Fibroblast of pulmonary artery (primary cell): ENCODE results near the gene ARHGEF28.

Source experiments
- DNase-seq: peaks from one replicate; pipeline ENCODE4 v3.0.0-alpha.2; 2010; ENCODE audit warnings: low read depth
- H3K4me3 ChIP-seq: replicated peaks from 2 replicates; pipeline ENCODE4 v1.5.1; 2011; ENCODE audit warnings: low read depth, mild to moderate bottlenecking, control low read depth, low read length, moderate library complexity
- TF ChIP-seq, protein P1 (sequence below): IDR thresholded peaks from 2 replicates; pipeline ENCODE4 v1.5.1; 2011; ENCODE audit warnings: mild to moderate bottlenecking, control low read depth, low read length, inconsistent platforms; ENCODE audit errors: missing control alignments

Gene ARHGEF28

DNA sequence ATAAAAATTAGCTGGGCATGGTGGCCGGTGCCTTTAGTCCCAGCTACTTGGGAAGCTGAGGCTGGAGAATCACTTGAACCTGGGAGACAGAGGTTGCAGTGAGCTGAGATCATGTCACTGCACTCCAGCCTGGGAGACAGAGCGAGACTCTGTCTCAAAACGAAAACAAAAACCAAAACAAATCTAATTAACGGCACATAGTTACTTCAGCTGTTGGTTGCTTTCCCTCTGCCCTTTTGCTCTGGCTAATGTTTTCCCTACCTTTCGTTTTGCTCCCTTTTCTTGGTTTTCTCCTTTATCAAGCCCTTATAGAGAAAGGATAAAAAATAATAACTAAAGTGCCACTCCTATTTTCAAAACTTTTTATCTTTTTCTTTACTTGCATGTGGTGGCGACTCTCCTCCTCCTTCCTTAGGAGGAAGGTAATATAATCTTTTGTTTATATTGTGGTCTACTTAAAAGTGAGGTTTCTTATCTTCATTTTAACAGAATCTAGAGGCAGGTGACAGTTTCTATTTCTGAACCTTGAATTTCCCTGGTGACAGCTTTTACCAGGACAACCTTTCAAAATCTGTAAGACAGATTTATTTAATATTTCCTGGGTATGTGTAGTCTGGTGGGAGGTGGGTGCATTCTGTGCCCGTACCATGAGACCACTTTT, 125.4 kb downstream of the ARHGEF28 start:
- DNase-seq: no peak
- no peak overlapping the region for H3K4me3 ChIP-seq
- TF ChIP-seq, protein P1, sequence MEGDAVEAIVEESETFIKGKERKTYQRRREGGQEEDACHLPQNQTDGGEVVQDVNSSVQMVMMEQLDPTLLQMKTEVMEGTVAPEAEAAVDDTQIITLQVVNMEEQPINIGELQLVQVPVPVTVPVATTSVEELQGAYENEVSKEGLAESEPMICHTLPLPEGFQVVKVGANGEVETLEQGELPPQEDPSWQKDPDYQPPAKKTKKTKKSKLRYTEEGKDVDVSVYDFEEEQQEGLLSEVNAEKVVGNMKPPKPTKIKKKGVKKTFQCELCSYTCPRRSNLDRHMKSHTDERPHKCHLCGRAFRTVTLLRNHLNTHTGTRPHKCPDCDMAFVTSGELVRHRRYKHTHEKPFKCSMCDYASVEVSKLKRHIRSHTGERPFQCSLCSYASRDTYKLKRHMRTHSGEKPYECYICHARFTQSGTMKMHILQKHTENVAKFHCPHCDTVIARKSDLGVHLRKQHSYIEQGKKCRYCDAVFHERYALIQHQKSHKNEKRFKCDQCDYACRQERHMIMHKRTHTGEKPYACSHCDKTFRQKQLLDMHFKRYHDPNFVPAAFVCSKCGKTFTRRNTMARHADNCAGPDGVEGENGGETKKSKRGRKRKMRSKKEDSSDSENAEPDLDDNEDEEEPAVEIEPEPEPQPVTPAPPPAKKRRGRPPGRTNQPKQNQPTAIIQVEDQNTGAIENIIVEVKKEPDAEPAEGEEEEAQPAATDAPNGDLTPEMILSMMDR: no peak

DNA sequence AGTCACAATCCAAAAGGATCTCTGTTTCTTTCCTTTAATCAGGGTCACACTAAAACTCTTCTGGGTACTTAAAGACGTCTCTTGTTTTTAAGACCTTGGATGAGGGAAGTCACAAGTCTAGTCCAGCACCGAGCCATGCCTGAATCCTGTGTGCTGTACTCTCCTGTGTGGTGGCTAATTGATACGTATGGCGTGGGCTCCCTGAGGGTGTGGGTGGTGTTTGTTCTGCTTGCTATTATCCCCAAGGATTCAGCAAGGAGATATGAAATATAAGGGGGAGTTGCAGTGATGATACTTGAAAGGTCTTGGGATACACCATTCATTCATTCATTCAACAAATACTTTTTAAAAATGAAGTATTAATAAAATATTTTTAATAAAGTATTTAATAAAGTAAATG, 128.3 kb downstream of the ARHGEF28 start:
- no peak overlapping the region for H3K4me3 ChIP-seq
- TF ChIP-seq, protein P1: no peak
- no peak for DNase-seq

DNA sequence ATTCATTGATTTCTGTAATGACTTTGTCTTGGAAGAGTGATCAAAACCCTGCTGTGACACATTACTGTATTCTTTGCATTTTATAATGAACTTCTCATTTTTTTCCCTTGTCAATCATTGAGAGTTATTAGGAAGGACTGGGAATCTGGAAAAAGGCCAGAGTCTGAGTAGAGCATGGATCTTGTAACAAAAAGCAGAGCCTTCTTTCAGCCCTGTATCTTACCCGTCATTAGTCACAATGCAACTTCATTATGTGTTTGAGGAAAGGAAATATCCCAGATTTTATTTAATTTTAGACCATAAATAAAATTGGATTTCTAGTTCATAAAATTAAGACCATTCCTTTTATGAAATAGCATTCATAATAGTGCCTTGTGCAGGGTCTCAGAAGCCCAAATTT, 131.4 kb downstream of the ARHGEF28 start:
- H3K4me3 ChIP-seq: no peak overlapping the region
- DNase-seq: no peak
- TF ChIP-seq, protein P1: no peak

DNA sequence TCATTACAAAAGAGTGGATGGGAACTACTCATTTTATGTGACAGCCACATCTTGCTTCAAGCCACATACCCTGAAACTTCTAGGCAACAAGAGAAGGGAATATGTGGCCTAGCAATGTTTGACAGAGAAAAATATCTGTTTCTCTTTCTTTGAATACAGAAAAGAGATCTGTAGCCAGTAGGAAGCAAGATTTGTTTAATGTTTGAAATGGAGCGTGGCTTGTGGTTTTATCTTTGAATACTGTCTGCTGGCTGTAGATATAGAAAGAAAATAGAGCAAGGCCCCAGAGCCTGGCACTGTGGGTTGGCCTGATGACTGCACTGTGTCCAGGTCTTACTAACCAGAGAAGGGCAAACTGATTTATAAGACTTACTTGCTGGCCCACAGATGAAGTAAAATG, 133.8 kb downstream of the ARHGEF28 start:
- no peak for DNase-seq
- no peak overlapping the region for H3K4me3 ChIP-seq
- TF ChIP-seq, protein P1: no peak

DNA sequence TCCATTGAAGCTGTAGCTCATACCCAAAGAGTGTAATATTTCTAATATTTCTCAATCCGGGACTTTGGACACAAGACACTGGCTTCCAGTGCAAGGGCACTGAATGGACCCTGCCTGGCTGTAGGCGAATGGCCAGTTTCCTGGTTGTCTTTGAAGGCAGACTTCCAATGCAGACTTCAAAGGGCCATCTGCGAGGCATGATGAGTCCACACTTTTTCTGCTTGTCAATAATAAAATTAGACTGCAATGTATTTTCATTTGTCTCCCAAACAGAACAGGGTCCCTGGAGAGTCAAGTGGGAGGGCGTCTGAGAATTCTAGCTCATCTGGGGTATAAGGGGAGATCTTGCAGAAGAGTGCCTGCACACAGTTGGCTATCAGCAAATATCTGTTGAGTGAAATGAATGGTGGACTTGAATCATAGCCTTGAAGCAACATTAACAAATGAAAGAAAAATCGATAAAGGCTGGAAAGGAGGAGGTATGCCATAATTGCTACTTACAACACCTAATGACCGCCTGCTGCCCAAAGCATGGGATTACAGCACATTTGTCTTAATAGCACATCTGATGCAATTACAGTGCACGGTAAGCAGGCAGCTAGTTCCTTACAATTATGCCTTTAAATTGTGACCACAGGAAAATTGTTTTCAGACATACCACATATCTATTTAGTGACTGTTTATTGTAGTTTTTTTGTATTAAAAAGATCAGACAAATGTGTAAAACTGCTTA, 137.5 kb downstream of the ARHGEF28 start:
- no peak overlapping the region for H3K4me3 ChIP-seq
- TF ChIP-seq, protein P1: no peak
- no peak for DNase-seq

DNA sequence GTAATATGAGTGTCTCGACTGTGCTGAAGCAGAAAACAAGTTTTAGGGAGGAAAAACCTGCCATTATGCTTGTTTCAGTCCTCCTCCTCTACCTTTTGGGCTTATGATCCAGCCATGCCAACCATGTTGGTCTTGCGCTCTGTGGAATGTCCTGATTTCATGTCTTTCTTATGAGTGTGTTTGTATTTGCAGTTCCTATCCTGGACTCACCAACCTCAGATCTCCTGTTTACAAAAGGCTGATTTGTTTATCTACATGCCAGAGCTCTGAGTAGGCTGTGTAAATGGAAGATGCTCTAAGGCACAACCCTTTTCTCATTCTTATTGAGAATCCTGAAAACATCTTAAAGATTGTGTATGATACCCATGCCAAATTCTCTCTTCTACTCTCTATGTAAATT, 138.6 kb downstream of the ARHGEF28 start:
- H3K4me3 ChIP-seq: no peak overlapping the region
- DNase-seq: peak; percentile 54
- TF ChIP-seq, protein P1: no peak

DNA sequence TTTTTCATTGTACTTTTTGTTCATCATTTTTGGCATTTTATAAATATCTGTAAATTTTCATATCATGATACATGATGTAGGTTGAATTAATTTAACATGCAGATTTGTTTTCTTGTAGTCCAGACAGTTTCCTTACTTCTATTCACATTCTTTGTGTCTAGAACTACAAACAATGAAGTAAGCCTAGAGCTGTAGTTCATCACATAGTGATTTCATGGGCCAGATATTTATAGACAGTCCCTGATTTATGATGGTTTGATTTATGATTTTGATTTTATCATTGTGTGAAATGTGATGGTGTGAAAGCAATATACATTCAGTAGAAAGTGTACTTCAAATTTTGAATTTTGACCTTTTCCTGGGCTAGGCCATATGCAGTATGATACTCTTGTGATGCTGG, 139.0 kb downstream of the ARHGEF28 start:
- no peak for DNase-seq
- TF ChIP-seq, protein P1: no peak
- H3K4me3 ChIP-seq: no peak overlapping the region
